SK-N-MC (cell line): ENCODE data around the gene TUB.

ENCODE experiments used
- EZH2 ChIP-seq: fragments of 200-600 bp; sonication (generic); IDR thresholded peaks from one replicate; pipeline ENCODE4 v1.6.1; 2017; ENCODE audit warnings: antibody characterized with exemption
- FOXP2 ChIP-seq: optimal IDR thresholded peaks from 2 replicates; pipeline ENCODE3; 2011; ENCODE audit warnings: mild to moderate bottlenecking, moderate library complexity; ENCODE audit not compliant: insufficient read depth; ENCODE audit errors: extremely low read length, control extremely low read depth
- POLR2AphosphoS5 ChIP-seq: IDR thresholded peaks from 2 replicates; pipeline ENCODE4 v1.6.1; 2012; ENCODE audit warnings: mild to moderate bottlenecking, low read depth, low read length, borderline replicate concordance

- TF ChIP-seq EZH2 (no peak), POLR2AphosphoS5 (no peak), FOXP2 (no peak)
Measured at GRCh38 chr11:8075119-8075726, 5.8 kb upstream of the TUB start.
